Measurements from ENCODE around the gene EYA2. TPM values are rescaled to one million over a fixed set of nuclear protein-coding genes. Genes with fewer than 3 reads are reported as not detected.
A peak's percentile ranks its signal among the peaks of the same experiment; 100 is the strongest.

Gene EYA2
- total and polyA plus RNA-seq, 2 of the 4 experiments (the other 2 are of a cell fraction) = 2.3 to 5.4 TPM

DNA sequence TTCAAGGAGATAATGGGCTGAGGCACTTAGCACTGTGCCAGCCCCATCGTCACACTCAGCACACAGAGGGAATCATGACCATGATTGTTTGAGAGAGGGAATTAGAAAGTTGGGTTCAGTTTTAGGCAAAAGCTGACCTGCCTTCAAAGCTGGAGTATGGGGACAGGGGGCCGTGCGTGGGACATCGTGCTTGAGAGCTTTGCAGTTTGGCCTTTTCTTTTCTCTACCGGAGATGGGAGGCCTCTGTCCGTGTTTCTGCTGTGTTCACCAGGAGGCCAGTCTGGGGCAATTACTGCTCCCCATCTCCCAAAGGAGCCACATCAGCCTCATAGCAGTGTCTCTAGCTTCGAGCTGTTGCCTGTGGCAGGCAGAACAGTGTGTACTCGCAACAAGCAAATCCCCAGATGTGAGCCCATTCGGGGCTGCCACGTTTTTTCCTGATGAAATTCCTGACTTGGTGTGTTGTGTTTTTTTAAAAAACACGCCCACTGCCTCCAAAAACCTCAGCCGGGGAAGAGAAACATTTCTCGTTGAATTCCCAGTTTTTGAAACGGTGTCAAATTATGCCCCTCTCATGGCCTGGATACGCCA is 20.2 kb downstream of the EYA2 start:
- Histone ChIP-seq H3K4me2 (ENCODE audit: low read depth, low read length) (no peak overlapping the region), H3K14ac (replicated peaks; ENCODE audit: low read depth, low read length) (peak overlapping the region; percentile 42; the same call in 1 of the 2 replicates), H2AK5ac (ENCODE audit: low read depth, low read length) (peak overlapping the region; percentile 39; the same call in 1 of the 2 replicates), H2BK120ac (ENCODE audit: low read depth, low read length) (peak overlapping the region; percentile 32; the same call in 1 of the 2 replicates), H3K4me3 (ENCODE audit: insufficient read depth, low read depth, low read length) (no peak overlapping the region), H3K9ac (ENCODE audit: low read depth, low read length) (no peak overlapping the region), H4K5ac (ENCODE audit: low read depth, low read length) (no peak overlapping the region; the same call in 1 of the 2 replicates), H3K18ac (ENCODE audit: low read depth, low read length) (no peak overlapping the region), H3K9me1 (ENCODE audit: insufficient read depth, low read length) (no peaks in the 10 kb centered on the region; the same call in none of the 2 replicates), H3K4ac (ENCODE audit: low read depth, low read length) (peak overlapping the region; percentile 58), H3K27ac (ENCODE audit: insufficient read depth, low read length) (no peak overlapping the region), H2BK20ac (ENCODE audit: low read depth, low read length) (peak overlapping the region; percentile 40; the same call in 1 of the 2 replicates), H4K8ac (ENCODE audit: low read depth in 2 of 2, low read length in 2 of 2) (peak overlapping the region; percentile 47 to 78; a peak in 2 of 4 replicates), H3K4me1 (ENCODE audit: control insufficient read depth, insufficient read depth, low read length) (peaks cover 11% of the 10 kb centered on the region), H2BK15ac (ENCODE audit: low read depth, low read length) (peak overlapping the region; percentile 56; the same call in 1 of the 3 replicates), H3K36me3 (ENCODE audit: control insufficient read depth, insufficient read depth, low read length) (no peaks in the 10 kb centered on the region; the same call in 1 of the 2 replicates), H4K91ac (ENCODE audit: insufficient read depth, low read depth, low read length) (peak overlapping the region; percentile 21; the same call in 1 of the 2 replicates), H3K79me1 (ENCODE audit: low read depth in 1 of 2, low read length in 2 of 2) (peaks cover 0 to 5% of the 10 kb centered on the region in 2 experiments; a peak in 1 of 4 replicates), H3K23ac (ENCODE audit: low read depth, low read length) (peak overlapping the region; percentile 69), H3K9me3 (ENCODE audit: control insufficient read depth, insufficient read depth, low read length) (0 out of 2 replicates have a peak, but pooled peaks cover 2% of the 10 kb centered on the region), H2AK9ac (replicated peaks; ENCODE audit: low read depth, low read length, poor library complexity) (peak overlapping the region; percentile 57), H3K27me3 (ENCODE audit: control insufficient read depth, insufficient read depth, low read length) (no peaks in the 10 kb centered on the region), H3K56ac (ENCODE audit: extremely low read depth, insufficient read depth, low read length) (no peak overlapping the region), H4K20me1 (ENCODE audit: insufficient read depth, low read length) (peaks cover 4% of the 10 kb centered on the region; the same call in 1 of the 2 replicates), H2BK5ac (ENCODE audit: low read depth, low read length, poor library complexity, severe bottlenecking) (no peak overlapping the region), H2AFZ (replicated peaks; ENCODE audit: low read length, poor library complexity) (peak overlapping the region; percentile 71)
- no TSS peak for BruUV-seq (replicated peaks)
- in situ Hi-C loops (cut with MboI; ENCODE audit: low sequenced_read_pairs) (no loop called here), intact Hi-C loops (cut with micrococcal nuclease) (no loop called here), dilution Hi-C loops (cut with HindIII; ENCODE audit: low sequenced_read_pairs, unreplicated experiment) (no loop called here)
- DNase-seq (peak; percentile 35), ATAC-seq (ENCODE audit: low read depth) (no peak)
- no peak for TF ChIP-seq BHLHE40 (IDR thresholded peaks at IDR 0.05; ENCODE audit: low read depth, low read length)
- TF ChIP-seq POLR2A (IDR thresholded peaks at IDR 0.05; ENCODE audit: low read depth, low read length) = no peak
- POLR2A ChIA-PET (ENCODE audit: unreplicated experiment) = interaction anchor here (0.5 kb wide), 1 partner anchor 538 kb away, joined by 3 read pairs; no protein-coding TSS in a partner anchor
- 56% methylated on average over 5 of the region's 15 CpGs; no CpG with 5 or more reads in 1 of the 2 experiments for WGBS, 2 experiments (ENCODE audit: extremely low coverage in 2 of 2, insufficient read length in 1 of 2)
- CTCF ChIA-PET = no interaction called here

All from IMR-90 (cell line).